HAP-1 (cell line): ENCODE measurements around the gene HVCN1.
"Not testable (repeated sequence)": the region's sequence is repeated elsewhere in the genome, so short reads cannot be mapped to it uniquely, and the experiment has no call there.

ENCODE experiments used
- DNase-seq, 2 experiments: peaks; one replicate each; pipeline ENCODE4 v3.0.0-alpha.2; 2016 to 2020; ENCODE audit warnings: low spot score in 2 of 2
- H3K27me3 ChIP-seq: fragments of 250-450 bp; sonication (Bioruptor Pico); 2 replicates; pipeline ENCODE4 v1.5.1; 2020; ENCODE audit warnings: low read depth, mild to moderate bottlenecking, moderate library complexity
- H3K36me3 ChIP-seq: fragments of 250-450 bp; sonication (Bioruptor Pico); replicated peaks from 2 replicates; pipeline ENCODE4 v1.5.1; 2020; ENCODE audit warnings: mild to moderate bottlenecking
- H3K4me1 ChIP-seq: fragments of 250-450 bp; sonication (Bioruptor Pico); 2 replicates; pipeline ENCODE4 v1.5.1; 2020; ENCODE audit warnings: mild to moderate bottlenecking
- H3K4me3 ChIP-seq: fragments of 250-450 bp; sonication (Bioruptor Pico); 2 replicates; pipeline ENCODE4 v1.5.1; 2020; ENCODE audit warnings: mild to moderate bottlenecking, moderate library complexity
- H3K9me3 ChIP-seq: fragments of 250-450 bp; sonication (Bioruptor Pico); 2 replicates; pipeline ENCODE4 v1.5.1; 2020; ENCODE audit warnings: mild to moderate bottlenecking, moderate library complexity
- in situ Hi-C: fragments of 300-500 bp; cut with MboI; formaldehyde crosslinking; loops from 3 replicates; pipeline ENCODE4 v1.14.3; 2020; ENCODE audit warnings: low sequenced_read_pairs, inconsistent platforms, mixed read lengths

The HVCN1 gene

DNA sequence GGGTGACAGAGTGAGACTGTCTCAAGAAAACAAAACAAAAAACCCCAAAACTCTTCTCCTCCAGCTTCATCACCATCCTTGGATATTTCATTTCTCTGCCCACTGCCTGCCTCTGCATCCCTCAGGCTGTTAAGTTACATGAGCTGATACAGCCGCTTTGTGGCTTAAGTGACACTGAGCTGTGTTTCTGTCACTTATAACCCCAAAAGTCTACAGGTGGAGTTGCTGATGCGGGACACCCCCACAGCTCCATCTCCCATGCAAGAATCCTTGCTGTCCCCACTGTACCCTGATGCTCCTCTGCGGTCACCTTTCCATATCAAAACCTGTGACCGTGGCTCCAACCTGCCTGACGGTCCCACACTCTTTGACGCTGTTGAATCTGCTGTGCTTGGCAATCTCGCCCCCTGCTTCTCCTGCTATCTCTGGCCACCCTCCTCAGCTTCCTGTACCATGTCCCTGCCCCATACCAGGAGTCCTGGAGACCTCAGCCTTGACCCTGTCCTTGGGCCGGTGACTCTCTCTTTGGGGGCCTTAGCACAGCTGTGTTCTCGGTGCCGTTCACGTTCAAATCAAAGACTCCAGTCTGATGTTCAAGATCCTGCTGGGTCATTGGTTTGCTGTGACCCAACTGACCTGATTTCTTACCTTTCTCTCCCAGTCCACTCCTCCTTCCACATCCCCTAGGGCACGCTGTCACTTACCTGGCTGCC is 20.3 kb downstream of the HVCN1 start:
- H3K36me3 ChIP-seq = no peaks in the 10 kb centered on the region
- DNase-seq = no peak

DNA sequence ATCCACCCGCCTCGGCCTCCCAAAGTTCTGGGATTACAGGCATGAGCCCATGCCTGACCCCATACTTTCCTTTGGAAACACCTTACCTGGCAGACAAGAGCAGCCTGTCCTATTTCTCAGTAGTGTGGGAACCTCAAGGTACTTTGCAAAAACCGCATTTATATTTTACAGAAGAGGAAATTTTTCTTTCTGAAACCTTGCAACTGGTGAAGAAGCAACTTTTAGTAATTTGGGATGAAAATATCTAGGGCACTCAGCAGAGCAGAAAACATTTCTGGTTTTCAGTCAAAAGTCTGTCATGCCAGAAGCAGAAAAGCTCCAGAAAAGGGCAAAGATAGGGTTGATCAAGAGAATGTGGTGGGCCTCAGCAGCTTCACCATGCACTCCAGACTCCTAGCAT is 21.2 kb downstream of the HVCN1 start:
- no peak for DNase-seq
- no peaks in the 10 kb centered on the region for H3K27me3 ChIP-seq
- H3K4me3 ChIP-seq = no peak overlapping the region
- no peaks in the 10 kb centered on the region for H3K4me1 ChIP-seq
- in situ Hi-C loops = no loop called here
- H3K36me3 ChIP-seq = no peaks in the 10 kb centered on the region
- 0 out of 2 replicates have a peak, but pooled peaks cover 5% of the 10 kb centered on the region for H3K9me3 ChIP-seq

More for the DNA sequence above, 20.3 kb downstream of the HVCN1 start:
- Histone ChIP-seq H3K4me1 (no peaks in the 10 kb centered on the region), H3K4me3 (no peak overlapping the region), H3K27me3 (no peaks in the 10 kb centered on the region), H3K9me3 (0 out of 2 replicates have a peak, but pooled peaks cover 5% of the 10 kb centered on the region)
- in situ Hi-C loops = no loop called here

DNA sequence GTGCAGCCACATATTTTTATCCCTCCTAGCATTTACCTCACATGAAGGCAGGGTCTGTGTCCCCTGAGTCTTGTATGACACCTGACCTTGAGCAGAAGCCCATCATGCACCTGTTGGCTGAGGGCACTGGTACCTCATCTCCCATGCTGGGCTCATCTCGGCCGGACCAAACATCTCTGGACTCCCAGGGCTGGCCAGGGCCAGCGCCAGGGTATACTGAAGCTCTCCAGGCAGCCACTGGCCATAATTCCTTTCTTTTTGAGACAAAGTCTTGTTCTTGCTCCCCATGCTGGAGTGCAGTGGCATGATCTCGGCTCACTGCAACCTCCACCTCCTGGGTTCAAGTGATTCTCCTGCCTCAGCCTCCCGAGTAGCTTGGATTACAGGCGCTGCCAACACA is 22.0 kb downstream of the HVCN1 start:
- Histone ChIP-seq H3K4me1 (no peaks in the 10 kb centered on the region), H3K4me3 (no peak overlapping the region), H3K9me3 (0 out of 2 replicates have a peak, but pooled peaks cover 5% of the 10 kb centered on the region), H3K36me3 (no peaks in the 10 kb centered on the region), H3K27me3 (no peaks in the 10 kb centered on the region)
- in situ Hi-C loops = no loop called here
- no peak for DNase-seq

DNA sequence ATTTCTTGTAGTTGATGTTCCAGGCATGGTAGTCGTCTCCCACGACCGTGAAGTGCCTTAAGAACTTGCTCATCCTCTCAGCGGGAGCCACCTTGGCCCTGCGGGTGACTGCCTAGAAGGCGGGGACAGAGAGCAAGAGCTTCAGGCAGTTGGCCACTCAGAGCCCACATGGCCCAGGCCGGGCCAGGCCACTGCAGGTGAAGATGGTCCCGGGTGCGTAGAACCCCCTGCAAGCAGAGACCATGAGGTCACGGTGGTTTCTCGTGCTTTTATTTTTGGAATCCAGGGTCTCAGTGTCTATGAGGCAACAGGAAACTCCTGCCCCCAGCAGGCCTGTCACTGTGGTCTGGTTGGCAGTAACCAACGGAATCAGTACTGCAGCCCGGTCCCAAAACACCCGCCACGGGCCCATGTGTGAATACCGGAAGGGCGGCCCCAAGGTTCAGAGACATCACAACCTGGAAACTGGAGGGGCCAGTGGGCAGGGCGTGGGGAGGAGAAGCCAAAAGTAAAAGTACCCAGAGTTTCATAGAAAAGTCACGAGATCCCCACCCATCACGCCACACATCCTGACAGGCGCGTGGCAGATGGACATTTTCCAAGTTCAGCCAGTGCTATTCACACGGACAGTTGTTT is 27.5 kb downstream of the HVCN1 start:
- DNase-seq = no peak
- H3K4me3 ChIP-seq = no peak overlapping the region
- no peaks in the 10 kb centered on the region for H3K27me3 ChIP-seq
- no peaks in the 10 kb centered on the region for H3K4me1 ChIP-seq
- in situ Hi-C loops = no loop called here
- H3K36me3 ChIP-seq = no peaks in the 10 kb centered on the region
- 0 out of 2 replicates have a peak, but pooled peaks cover 5% of the 10 kb centered on the region for H3K9me3 ChIP-seq

DNA sequence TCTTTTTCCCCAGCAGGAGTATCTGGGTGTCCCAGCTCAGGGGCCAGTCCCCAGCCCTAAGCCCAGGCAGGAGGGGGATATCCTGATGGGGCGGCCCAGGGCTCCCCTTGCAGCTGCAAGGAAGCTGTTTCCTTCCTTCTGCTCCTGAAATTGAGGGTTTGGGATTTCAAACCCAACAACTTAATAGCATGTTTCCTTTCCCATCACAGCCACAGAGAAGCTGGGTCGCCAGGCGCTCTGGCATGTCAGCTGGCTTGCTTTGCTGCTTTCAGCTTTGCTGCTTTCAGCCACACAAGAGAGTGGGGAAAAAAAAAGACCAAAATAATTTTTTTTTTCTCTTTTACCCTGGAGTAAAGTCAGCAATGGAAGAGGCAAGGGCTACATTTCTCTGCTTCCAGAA is 30.0 kb downstream of the HVCN1 start:
- H3K4me1 ChIP-seq = peaks cover 3% of the 10 kb centered on the region
- no peaks in the 10 kb centered on the region for H3K36me3 ChIP-seq
- no peak overlapping the region for H3K4me3 ChIP-seq
- in situ Hi-C loops = no loop called here
- H3K27me3 ChIP-seq = no peaks in the 10 kb centered on the region
- no peaks in the 10 kb centered on the region for H3K9me3 ChIP-seq
- DNase-seq = no peak

DNA sequence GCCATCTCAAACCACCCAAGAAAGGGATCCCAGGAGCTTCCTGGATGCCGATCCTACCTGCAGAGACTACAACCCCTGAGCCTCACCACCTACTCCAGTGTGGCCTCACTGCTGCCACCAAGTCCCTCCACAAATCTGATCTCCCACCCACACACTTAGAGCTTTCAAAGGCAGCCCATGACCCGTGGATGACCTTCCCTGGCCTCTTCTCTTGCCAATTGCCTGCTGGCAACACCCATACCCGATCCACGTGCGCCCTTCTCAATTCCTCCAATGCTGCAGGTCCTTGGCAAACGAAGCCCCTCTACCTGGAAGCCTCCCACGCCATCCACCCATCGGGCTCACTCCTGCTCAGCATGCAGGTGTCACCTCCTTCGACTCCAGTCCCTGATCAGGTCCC is 30.7 kb downstream of the HVCN1 start:
- in situ Hi-C loops = no loop called here
- Histone ChIP-seq H3K9me3 (no peaks in the 10 kb centered on the region), H3K4me3 (no peak overlapping the region), H3K27me3 (no peaks in the 10 kb centered on the region), H3K4me1 (peaks cover 6% of the 10 kb centered on the region), H3K36me3 (no peaks in the 10 kb centered on the region)
- no peak for DNase-seq

DNA sequence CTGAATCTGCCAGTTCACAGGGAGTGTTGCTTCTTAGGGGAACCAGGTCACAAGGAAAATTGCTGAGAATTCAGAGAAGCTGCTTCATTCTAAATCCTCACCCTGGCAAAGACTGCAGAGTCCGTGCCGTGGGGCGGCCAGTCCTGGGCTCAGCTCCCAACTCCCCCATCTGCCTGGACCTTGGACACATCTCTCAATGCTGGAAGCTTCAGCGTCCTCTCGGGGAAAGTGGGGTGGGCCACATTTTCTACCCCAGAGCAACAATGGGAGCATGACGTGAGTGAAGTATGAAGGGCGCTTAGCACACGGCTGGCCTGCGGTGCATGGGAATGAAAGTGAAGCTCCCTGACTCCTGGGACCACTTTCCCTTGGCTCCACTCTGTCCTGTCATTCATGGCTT is 31.2 kb downstream of the HVCN1 start:
- H3K4me1 ChIP-seq = peaks cover 6% of the 10 kb centered on the region
- no peak overlapping the region for H3K4me3 ChIP-seq
- in situ Hi-C loops = no loop called here
- no peak for DNase-seq
- H3K36me3 ChIP-seq = no peaks in the 10 kb centered on the region
- no peaks in the 10 kb centered on the region for H3K9me3 ChIP-seq
- H3K27me3 ChIP-seq = no peaks in the 10 kb centered on the region

DNA sequence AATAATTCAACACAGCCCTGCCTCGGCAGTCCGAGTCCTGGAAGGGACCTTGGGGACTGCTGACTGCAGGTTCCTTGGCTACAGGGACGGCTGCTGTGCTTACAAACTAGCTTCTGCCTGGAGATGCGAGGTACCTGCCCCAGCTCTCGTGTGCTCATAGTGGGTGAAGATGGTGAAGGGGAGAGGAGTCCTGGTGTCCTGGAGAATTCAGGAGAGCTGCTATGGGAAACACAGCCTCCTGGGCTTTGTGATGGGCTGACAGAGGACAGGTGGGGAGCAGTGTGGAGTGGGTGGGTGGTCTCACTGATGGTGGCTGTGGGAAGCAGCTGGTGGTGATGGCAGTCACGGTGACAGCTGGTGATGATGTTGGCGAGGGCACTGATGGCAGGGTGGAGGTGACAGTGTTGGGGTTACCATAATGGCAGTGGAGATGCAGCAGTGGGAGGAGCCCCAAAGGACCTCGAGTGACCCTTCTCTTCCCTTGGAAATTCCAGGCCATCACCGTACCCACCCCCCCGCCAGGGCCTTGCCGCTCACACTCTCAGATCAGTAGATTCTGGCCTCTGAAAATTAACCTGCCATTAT is 32.8 kb downstream of the HVCN1 start:
- Histone ChIP-seq H3K4me1 (peaks cover 6% of the 10 kb centered on the region), H3K27me3 (no peaks in the 10 kb centered on the region), H3K36me3 (no peaks in the 10 kb centered on the region; the same call in 1 of the 2 replicates), H3K4me3 (no peak overlapping the region), H3K9me3 (no peaks in the 10 kb centered on the region)
- in situ Hi-C loops = no loop called here
- no peak for DNase-seq

DNA sequence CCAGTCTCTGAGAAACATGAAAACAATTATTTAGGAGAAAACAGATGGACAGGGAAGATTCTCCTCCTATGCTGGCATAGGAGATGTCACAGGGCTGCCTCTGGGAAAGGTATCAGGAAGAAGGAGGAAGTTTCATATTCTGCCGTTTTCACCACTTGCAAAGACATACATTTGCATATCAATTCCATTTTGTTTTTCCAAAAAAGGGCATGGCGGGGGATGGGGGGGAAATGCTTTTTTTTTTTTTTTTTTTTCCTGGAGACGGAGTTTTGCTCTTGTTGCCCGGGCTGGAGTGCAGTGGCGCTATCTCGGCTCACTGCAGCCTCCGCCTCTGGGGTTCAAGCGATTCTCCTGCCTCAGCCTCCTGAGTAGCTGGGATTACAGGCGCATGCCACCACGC is 34.7 kb downstream of the HVCN1 start:
- peak; percentile 26 to 39 for DNase-seq
- H3K36me3 ChIP-seq, in situ Hi-C loops, H3K4me1 ChIP-seq, H3K9me3 ChIP-seq, H3K27me3 ChIP-seq, H3K4me3 ChIP-seq: not testable (repeated sequence)

DNA sequence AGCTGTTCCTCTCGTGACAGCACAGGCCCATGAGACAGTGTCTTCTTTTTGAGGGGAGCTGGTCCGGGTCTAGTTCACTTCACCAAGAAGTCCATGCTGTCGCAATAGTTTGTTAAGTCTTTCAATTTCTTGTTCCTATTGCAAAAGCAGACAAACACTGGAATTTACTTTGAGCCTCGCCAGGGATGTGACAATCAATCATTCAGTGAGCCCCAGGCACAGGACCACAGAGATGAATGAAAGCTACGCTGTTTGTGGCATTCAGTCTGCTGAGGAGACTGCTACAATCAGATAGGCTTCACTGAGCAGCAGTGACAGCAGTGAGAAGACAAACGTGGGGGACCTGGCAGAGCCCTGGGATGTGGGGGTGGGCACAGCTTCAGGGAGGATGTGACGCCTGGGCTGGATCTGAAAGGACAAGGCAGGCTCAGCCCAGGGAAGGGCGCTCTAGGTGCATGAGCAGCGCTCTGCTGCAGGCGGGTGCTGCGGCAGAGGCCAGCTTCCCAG is 39.5 kb downstream of the HVCN1 start:
- Histone ChIP-seq H3K27me3 (no peaks in the 10 kb centered on the region), H3K4me3 (no peak overlapping the region), H3K9me3 (no peaks in the 10 kb centered on the region), H3K4me1 (peaks cover 6% of the 10 kb centered on the region), H3K36me3 (no peaks in the 10 kb centered on the region; the same call in 1 of the 2 replicates)
- in situ Hi-C loops = no loop called here
- no peak for DNase-seq

DNA sequence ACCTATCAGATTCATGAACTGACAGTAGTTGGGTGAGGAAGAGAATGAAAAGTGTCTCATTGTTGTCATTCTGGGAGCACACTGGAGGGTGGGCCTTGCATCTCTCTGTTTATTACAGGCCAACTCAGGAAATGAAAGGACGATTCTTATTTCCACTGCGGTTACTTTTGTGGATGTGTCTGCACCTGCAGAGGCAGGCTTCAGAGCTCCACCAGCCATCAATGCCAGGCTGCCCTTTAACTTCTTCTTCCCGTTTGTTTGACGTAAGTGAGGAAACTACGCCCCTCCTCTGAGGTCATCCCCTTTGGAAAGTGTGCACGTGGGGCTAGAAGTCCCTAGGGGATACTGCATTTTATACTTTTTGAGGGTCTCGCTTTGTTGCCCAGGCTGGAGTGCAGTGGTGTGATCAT is 41.3 kb downstream of the HVCN1 start:
- H3K4me3 ChIP-seq = no peak overlapping the region
- no peak for DNase-seq
- no peaks in the 10 kb centered on the region for H3K4me1 ChIP-seq
- in situ Hi-C loops = no loop called here
- H3K9me3 ChIP-seq = no peaks in the 10 kb centered on the region
- no peaks in the 10 kb centered on the region for H3K27me3 ChIP-seq
- H3K36me3 ChIP-seq = no peaks in the 10 kb centered on the region; the same call in 1 of the 2 replicates

DNA sequence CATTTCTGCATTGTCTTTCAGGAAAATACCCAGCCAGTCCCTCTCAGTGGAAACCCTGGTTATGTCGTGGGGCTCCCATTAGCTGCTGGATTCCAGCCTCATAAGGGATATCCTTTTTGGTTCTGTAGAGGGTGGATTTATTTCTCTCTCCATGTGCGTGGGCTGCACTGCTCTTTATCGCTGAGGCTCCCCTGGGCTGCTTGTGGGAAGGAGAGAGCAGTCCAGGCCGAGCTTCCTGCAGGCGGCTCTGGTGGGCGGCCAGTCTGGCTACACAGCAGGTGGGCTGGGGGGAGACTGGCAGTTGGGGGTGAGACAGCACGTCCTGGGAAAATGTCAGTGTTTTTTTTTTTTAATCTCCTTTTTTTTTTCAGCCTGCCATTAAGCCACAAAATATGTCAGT is 47.4 kb downstream of the HVCN1 start:
- Histone ChIP-seq H3K4me1 (0 out of 2 replicates have a peak, but pooled peaks cover 2% of the 10 kb centered on the region), H3K36me3 (0 out of 2 replicates have a peak, but pooled peaks cover 2% of the 10 kb centered on the region), H3K27me3 (no peaks in the 10 kb centered on the region), H3K9me3 (no peaks in the 10 kb centered on the region), H3K4me3 (no peak overlapping the region)
- in situ Hi-C loops = no loop called here
- no peak for DNase-seq

DNA sequence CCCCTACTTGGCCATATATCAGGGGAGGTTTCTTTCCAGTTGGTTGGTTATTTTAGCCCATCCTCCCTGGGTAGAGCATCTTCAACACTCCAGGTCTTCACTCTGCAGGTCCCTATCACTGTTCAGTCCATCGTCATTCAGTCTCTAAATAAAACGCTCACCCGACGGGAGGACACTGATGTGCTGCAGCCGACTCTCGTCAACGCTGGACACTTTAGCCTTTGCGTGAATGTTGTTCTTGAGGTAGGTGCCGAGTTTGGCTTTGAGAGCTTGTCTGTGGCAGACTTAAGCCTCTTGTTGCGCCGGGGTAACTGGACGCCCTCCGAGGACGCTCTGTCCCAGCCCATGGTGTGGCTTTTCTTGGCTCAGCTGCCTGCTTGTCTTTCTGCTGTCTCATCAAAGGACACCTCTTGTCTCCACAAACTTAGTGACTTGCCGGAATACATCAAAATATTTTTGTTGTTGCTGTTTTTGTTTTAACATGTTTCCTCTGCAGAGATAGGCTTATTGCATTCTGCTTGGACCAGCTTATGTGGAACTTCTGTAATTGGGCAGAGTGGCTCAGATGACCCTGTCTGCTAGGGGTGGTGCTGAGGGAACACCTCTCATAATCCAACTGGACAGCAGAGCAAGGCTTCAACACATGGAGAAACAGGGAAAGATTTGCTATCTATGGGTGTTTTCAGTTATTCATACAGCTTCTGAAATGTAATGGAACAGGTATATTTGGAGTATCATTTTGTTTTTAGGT is 48.5 kb downstream of the HVCN1 start:
- Histone ChIP-seq H3K36me3 (0 out of 2 replicates have a peak, but pooled peaks cover 2% of the 10 kb centered on the region), H3K4me1 (0 out of 2 replicates have a peak, but pooled peaks cover 2% of the 10 kb centered on the region), H3K27me3 (no peaks in the 10 kb centered on the region), H3K4me3 (no peak overlapping the region), H3K9me3 (no peaks in the 10 kb centered on the region)
- no peak for DNase-seq
- in situ Hi-C loops = no loop called here
